ENCODE data around the gene ING1.

Gene ING1

GRCh38 chr13:110696776-110697175, 16.7 kb upstream of the ING1 start:
- Histone ChIP-seq H4K20me1 (ENCODE audit: insufficient read depth) (no peaks in the 10 kb centered on the region), H3K4me3 (IDR thresholded peaks at IDR 0.05; ENCODE audit: insufficient read depth, low read depth, low read length) (no peak overlapping the region), H3K4me2 (no peak overlapping the region), H3K79me2 (ENCODE audit: insufficient read depth, low read depth) (no peaks in the 10 kb centered on the region), H3K4me1 (ENCODE audit: low read depth, poor library complexity, severe bottlenecking) (peaks cover 12% of the 10 kb centered on the region), H3K36me3 (ENCODE audit: insufficient read depth) (no peaks in the 10 kb centered on the region), H3K27me3 (ENCODE audit: insufficient read depth, low read depth) (no peaks in the 10 kb centered on the region), H3K27ac (no peak overlapping the region), H2AFZ (ENCODE audit: low read depth) (no peak overlapping the region), H3K9ac (no peak overlapping the region)
- TF ChIP-seq CTCF (conservative IDR thresholded peaks at IDR 0.05; ENCODE audit: low read depth, low read length): no peak

GRCh38 chr13:110697842-110698241, 15.7 kb upstream of the ING1 start:
- Histone ChIP-seq H3K4me1 (ENCODE audit: low read depth, poor library complexity, severe bottlenecking) (peaks cover 12% of the 10 kb centered on the region), H2AFZ (ENCODE audit: low read depth) (no peak overlapping the region), H3K9ac (no peak overlapping the region), H3K4me2 (no peak overlapping the region), H3K27ac (no peak overlapping the region), H4K20me1 (ENCODE audit: insufficient read depth) (no peaks in the 10 kb centered on the region), H3K79me2 (ENCODE audit: insufficient read depth, low read depth) (no peaks in the 10 kb centered on the region), H3K36me3 (ENCODE audit: insufficient read depth) (no peaks in the 10 kb centered on the region), H3K27me3 (ENCODE audit: insufficient read depth, low read depth) (no peaks in the 10 kb centered on the region), H3K4me3 (IDR thresholded peaks at IDR 0.05; ENCODE audit: insufficient read depth, low read depth, low read length) (no peak overlapping the region)
- TF ChIP-seq CTCF (conservative IDR thresholded peaks at IDR 0.05; ENCODE audit: low read depth, low read length): no peak

- TF ChIP-seq CTCF (conservative IDR thresholded peaks at IDR 0.05; ENCODE audit: low read depth, low read length): no peak
- no peak overlapping the region for H2AFZ ChIP-seq (ENCODE audit: low read depth)
- no peaks in the 10 kb centered on the region for H3K36me3 ChIP-seq (ENCODE audit: insufficient read depth)
- no peak overlapping the region for H3K27ac ChIP-seq
- no peaks in the 10 kb centered on the region for H3K27me3 ChIP-seq (ENCODE audit: insufficient read depth, low read depth)
- no peak overlapping the region for H3K4me2 ChIP-seq
- no peaks in the 10 kb centered on the region for H3K79me2 ChIP-seq (ENCODE audit: insufficient read depth, low read depth)
- no peak overlapping the region for H3K4me3 ChIP-seq (IDR thresholded peaks at IDR 0.05; ENCODE audit: insufficient read depth, low read depth, low read length)
- no peak overlapping the region for H3K9ac ChIP-seq
- no peaks in the 10 kb centered on the region for H4K20me1 ChIP-seq (ENCODE audit: insufficient read depth)
- peaks cover 12% of the 10 kb centered on the region for H3K4me1 ChIP-seq (ENCODE audit: low read depth, poor library complexity, severe bottlenecking)
Observed at GRCh38 chr13:110698689-110699088, 14.8 kb upstream of the ING1 start.

- Histone ChIP-seq H3K79me2 (ENCODE audit: insufficient read depth, low read depth) (no peaks in the 10 kb centered on the region), H3K36me3 (ENCODE audit: insufficient read depth) (no peaks in the 10 kb centered on the region), H3K9ac (no peak overlapping the region), H3K4me1 (ENCODE audit: low read depth, poor library complexity, severe bottlenecking) (peaks cover 12% of the 10 kb centered on the region), H3K4me3 (IDR thresholded peaks at IDR 0.05; ENCODE audit: insufficient read depth, low read depth, low read length) (no peak overlapping the region), H3K27ac (no peak overlapping the region), H3K4me2 (no peak overlapping the region), H3K27me3 (ENCODE audit: insufficient read depth, low read depth) (no peaks in the 10 kb centered on the region), H2AFZ (ENCODE audit: low read depth) (no peak overlapping the region), H4K20me1 (ENCODE audit: insufficient read depth) (no peaks in the 10 kb centered on the region)
- no peak for TF ChIP-seq CTCF (conservative IDR thresholded peaks at IDR 0.05; ENCODE audit: low read depth, low read length)
Observed at GRCh38 chr13:110699148-110700145, 14.1 kb upstream of the ING1 start.

Measured in KMS-11 (cell line).